Ramos (cell line): ENCODE results near the gene ASB18.

ENCODE experiments used
- in situ Hi-C: fragments of 300-500 bp; cut with MboI; formaldehyde crosslinking; loops from one replicate; pipeline ENCODE4 v1.14.3; 2022; ENCODE audit warnings: low sequenced_read_pairs; ENCODE audit not compliant: unreplicated experiment

The ASB18 gene

DNA sequence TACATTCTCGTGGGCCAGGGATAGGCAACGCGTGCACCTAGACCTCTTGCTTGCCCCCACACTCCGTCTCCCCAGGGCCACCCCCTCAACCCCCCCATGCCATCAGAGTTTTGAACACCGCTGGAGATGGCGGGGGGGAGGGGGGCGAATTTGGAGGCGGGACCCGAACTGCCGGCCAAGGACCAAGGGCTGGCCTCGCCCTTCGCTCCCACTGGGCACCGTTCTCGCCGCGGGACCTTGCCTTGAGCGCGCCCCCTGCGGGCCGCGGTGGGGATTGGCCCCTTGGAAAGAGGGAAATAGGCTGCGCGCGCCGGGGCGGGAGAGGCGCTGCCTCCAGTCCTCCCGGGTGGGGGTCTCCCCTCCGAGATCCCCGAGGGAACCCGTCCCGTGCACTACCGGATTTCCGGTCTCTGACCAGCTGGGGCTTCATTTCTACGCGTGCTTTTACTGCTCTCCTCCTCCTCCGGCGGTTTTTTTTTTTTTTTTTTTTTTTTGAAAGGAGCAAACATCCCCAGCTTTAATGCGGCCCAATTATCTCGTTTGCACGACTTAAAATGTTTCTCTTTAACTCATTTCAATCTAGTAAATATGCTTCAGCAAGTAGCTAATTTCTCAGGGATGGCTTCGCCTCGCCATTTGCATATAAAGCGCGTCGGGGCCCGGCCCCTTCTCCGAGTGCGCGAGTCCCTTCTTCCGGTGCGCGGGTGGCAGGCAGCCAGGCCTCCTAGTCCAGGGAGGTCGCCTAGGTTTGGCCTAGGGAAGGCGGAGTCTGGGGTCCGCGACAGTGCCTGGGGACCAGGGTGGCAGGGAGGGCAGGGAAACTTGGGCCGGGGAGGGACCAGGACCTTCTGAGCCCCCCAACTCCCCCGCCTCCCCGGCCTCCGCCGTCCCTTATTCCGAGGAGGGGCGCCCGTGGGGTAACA is 86.0 kb downstream of the ASB18 start:
- in situ Hi-C loops: no loop called here

DNA sequence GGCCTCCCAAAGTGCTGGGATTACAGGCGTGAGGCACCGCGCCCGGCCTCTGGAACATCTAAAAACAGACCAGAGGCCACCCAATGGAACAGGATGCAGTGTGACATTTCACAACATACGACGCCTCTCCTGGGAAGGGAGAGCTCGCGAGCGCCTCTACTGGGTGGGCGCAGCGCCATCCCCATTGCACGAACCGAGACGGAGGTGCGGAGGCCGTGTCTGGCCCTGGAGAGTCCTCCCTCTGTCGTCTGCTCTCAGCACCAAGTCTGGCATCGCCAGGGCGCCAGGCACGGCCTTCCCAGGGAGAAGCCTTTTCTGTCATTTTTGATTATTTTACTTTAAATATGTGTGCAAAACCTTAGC is 86.6 kb downstream of the ASB18 start:
- in situ Hi-C loops: no loop called here

DNA sequence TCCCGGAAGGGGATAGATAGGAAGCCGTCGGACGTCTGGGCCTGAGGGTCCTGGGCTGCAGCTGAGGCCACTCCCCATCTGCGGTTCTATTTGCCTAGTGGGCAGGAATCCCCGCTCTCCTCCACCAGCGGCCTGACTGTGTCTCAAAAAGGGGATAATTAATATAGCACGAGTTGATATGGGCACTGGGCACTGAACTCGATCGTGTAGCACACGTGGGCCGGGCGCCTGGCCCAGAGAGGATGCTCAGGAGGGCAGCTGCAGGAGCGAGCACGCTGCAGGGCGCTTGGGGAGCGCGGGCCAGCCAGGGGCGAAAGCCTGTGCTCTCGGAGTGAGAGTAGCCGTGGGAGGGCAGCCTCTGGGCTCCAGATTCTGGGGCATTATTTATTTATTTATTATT is 87.3 kb downstream of the ASB18 start:
- in situ Hi-C loops: no loop called here

GRCh38 chr2:236176417-236176816 is 87.8 kb downstream of the ASB18 start:
- in situ Hi-C loops: no loop called here

DNA sequence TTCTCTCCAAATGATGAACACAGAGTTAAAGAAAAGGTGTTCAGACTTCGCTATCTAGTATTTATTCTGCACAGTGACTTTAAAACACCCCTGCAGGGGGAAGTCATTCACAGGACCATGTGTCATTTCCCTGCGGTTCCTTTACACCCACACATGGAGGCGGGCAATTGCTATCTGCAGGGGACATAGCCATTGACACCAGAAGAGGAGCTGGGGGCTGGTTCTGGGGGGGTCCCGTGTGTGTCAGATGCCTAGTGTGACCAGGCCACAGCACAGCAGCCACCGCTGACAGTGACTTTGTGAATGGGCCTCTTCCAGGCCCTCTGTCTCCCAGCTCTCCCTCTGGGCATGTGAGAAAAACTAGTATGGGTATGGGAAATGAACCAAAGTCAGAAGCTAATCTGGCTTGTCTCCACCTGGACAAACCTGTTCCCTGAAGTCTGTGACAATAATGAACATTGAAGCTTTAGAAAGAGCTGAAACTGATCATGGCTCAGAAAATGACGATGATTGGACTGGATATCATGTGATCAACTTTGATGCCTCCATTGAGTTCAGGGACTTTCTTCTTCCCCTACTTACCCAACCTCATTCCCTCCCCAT is 88.6 kb downstream of the ASB18 start:
- in situ Hi-C loops: no loop called here

- in situ Hi-C loops: no loop called here
These were observed 90.2 kb downstream of the ASB18 start for GRCh38 chr2:236173729-236174607.

- in situ Hi-C loops: no loop called here
These were observed 91.0 kb downstream of the ASB18 start for GRCh38 chr2:236173036-236173728.

DNA sequence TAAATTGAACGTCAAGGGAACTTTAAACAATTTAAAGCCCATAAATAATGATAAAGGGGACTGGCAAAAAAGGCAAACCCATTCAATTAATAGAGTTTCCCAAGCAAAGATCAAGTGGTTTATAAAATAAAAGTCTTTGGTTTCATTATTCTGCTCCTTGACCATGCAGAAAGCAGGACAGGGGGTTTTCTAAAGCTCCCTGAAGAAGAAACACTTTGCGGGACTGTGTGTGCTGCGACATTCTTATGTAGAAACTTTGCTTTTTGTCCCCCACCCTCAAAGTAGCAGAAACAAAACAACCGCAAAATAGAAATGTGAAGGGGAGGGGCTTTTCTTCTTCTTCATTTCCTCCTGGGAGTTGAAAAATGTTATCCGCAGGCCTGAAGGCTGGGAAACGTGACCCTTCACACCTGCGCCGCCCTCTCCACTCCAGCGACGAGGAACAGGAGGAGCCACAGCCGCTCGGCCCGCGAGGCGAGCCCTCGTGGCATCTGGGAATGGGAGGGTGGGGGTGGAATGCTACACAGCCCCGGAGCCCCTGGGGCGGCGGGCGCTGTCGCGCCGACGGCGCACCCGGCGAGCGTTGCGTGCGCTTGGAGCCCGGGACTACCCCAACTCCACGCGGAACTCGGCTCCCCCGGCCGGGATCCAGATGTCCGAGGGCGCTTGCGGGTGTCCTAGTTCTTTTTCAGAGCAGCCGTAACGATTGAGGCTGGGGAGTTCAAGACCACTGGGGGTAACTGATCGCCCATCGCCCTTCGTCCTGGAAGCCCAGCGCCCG is 91.8 kb downstream of the ASB18 start:
- in situ Hi-C loops: no loop called here

DNA sequence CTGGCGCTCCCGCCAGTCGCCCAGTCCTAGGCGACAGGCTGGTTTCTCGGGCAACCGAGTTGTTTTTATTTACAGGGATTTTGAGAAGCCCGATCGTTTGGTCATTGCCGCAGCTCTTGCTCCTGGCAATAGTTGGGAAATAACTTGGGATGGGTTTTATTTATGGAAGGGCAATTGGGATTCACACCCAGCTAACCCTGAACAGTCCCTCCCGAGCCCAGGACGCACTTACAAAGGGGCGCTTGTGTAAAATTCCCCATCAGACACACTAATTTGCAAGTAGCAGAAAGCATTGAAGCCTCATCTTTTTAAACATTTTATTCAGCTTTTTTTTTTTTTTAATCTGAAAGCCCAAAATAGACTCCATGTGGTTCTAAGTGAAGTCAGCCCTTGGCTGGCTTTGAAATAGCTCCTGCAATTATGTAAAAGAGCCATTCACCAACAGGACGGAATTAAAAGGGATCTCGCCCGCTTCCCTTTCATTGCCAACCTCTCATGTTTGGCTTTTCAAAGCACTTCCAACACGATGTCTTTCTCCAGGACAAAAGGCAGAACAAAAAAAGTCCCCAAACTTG is 92.4 kb downstream of the ASB18 start:
- in situ Hi-C loops: no loop called here

DNA sequence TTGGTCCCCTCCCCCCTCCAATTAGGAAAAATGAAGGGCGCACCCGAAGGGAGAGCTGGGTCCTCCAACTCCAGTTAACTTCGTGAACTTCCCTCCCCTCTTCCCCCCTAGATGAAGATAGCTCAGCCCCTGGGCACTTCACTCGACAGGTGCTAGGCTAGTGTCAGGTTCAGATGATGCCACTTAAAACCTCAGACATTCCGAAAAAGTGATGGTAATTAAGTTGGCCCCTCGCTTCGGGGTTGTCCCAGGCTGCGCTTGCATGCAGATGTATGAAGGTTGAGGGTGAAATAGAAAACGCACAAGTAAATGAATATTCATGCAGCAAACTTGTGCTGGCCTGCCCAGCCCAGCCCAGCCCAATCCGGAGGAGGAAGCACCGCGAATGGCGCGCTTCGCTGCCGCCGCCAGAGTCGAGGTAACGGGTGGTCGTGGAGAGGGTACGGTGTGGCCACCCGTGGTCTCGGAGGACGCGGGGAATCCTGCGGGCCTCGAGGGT is 93.0 kb downstream of the ASB18 start:
- in situ Hi-C loops: no loop called here

- in situ Hi-C loops: no loop called here
These were observed 93.5 kb downstream of the ASB18 start for GRCh38 chr2:236170590-236171165.

GRCh38 chr2:236169741-236170589 is 94.2 kb downstream of the ASB18 start:
- in situ Hi-C loops: no loop called here

DNA sequence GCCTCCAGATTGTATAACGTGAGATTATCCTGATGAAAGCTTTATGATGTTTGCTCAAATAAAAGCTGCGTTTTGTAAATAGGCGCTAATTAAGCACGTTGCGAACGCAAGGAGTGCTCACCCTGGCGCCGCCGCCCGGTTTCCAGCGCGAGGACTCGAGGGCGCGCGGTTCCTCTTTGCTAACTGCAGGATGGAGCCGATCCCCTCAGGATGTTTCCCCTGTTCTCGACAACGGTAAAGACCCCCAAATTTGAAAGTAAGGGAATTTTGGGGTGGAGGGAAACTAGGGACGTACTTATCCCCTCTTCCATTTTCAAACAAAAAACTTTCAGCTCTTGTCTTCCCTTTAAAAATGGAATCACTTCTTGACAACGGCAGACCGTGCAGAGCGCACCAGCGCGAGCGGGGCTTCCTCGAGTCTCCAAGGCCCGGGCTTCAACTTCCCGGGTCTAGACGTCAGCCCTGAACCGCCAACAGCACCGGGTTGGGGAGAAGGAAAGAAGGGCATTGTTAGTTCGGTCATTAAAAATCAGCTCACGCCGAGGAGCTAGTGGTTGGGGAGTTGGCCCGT is 95.0 kb downstream of the ASB18 start:
- in situ Hi-C loops: no loop called here

- in situ Hi-C loops: no loop called here
These were observed 95.8 kb downstream of the ASB18 start, which contains the start of gene GBX2 for GRCh38 chr2:236168110-236169080. GBX2 (minus strand) TSS chr2:236168386; CDS start chr2:236167971, 415 bp downstream.

GRCh38 chr2:236167297-236168109 is 96.7 kb downstream of the ASB18 start:
- in situ Hi-C loops: no loop called here
